Spleen (tissue), 7 donors: Measurements from ENCODE around the gene IL13RA1.

Source experiments
- CTCF ChIP-seq, 11 experiments: fragments of 200-600 bp in 7 of 11; fragments of 450-650 bp in 4 of 11; sonication (generic) in 4 of 11; IDR thresholded peaks in 8 of 11; conservative IDR thresholded peaks in 3 of 11; 1 replicate in 7 of 11; 2 replicates in 4 of 11; pipeline versions ENCODE4 v1.4.0 to v1.8.0; 2016 to 2021; ENCODE audit warnings: antibody characterized with exemption in 11 of 11, inconsistent platforms in 4 of 11, mild to moderate bottlenecking in 1 of 11
- POLR2AphosphoS5 ChIP-seq, 3 donors: sonication (generic); formaldehyde crosslinking; IDR thresholded peaks; one replicate each; pipeline ENCODE4 v1.5.1; 2017; ENCODE audit warnings: antibody characterized with exemption in 3 of 3
- donor health status: DM: no; HTN: no; CAD: no; lungs with moderate emphysema.
- donor health status: DM: no; HTN: no; CAD: no.
- donor health status: DM: no; HTN: no; CAD: no.

- no peak for TF ChIP-seq CTCF (IDR thresholded peaks at IDR 0.05 in 8 of 11, conservative IDR thresholded peaks at IDR 0.05 in 3 of 11)
- no peak for TF ChIP-seq POLR2AphosphoS5 (IDR thresholded peaks at IDR 0.05)
Measured at GRCh38 chrX:118740276-118740889, 13.0 kb downstream of the IL13RA1 start.
